ENCODE results near the gene MCTP1.

DNA sequence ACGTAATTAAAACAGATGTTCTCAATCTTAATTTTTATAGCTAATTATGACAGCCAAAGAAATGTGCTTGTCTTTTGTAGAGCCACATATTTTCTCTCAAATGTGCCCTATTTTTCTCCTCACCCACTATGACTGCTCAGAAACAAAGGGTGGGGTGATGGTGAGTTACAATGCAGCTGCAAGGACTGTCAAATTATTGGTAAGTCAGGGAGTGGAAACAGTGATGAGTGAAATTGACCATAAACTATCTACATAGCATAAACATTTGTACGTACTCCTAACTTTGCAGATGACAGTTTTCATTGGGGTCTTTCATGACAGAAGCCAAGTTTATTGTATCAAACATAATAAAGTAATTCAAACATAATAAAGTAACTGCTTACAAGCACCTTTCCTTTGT is 215.9 kb downstream of the MCTP1 start:
- no peak for TF ChIP-seq EP300 (IDR thresholded peaks at IDR 0.05)
- TF ChIP-seq, protein P1, sequence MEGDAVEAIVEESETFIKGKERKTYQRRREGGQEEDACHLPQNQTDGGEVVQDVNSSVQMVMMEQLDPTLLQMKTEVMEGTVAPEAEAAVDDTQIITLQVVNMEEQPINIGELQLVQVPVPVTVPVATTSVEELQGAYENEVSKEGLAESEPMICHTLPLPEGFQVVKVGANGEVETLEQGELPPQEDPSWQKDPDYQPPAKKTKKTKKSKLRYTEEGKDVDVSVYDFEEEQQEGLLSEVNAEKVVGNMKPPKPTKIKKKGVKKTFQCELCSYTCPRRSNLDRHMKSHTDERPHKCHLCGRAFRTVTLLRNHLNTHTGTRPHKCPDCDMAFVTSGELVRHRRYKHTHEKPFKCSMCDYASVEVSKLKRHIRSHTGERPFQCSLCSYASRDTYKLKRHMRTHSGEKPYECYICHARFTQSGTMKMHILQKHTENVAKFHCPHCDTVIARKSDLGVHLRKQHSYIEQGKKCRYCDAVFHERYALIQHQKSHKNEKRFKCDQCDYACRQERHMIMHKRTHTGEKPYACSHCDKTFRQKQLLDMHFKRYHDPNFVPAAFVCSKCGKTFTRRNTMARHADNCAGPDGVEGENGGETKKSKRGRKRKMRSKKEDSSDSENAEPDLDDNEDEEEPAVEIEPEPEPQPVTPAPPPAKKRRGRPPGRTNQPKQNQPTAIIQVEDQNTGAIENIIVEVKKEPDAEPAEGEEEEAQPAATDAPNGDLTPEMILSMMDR (IDR thresholded peaks at IDR 0.05) = no peak
- no peak for TF ChIP-seq POLR2A (IDR thresholded peaks at IDR 0.05)

Data from tibial nerve (tissue), 4 donors.